HepG2 (cell line): ENCODE results near the gene LAMA1. TPM values are rescaled to one million over a fixed set of nuclear protein-coding genes. Genes with fewer than 3 reads are reported as not detected.

Source experiments
- ATAC-seq: fragments of 200-7000 bp; cut with Tn5 transposase; 3 replicates; pipeline ENCODE4 v1.9.1; 2020; ENCODE audit warnings: mild to moderate bottlenecking, moderate library complexity
- BruUV-seq: library from RNA; stranded (reverse); fragments of 400-500 nt; replicated peaks from 2 replicates; lab custom pipeline; 2021; lab: Mats Ljungman, UMichigan
- CTCF ChIA-PET: fragments of 300-600 bp; formaldehyde crosslinking; extraction: SDS; loops from one replicate; lab custom pipeline; 2021; ENCODE audit warnings: low total read pairs, inconsistent platforms, low intra/inter-chr PET ratio; lab: Yijun Ruan, JAX
- POLR2A ChIA-PET: fragments of 350-600 bp; sonication (Branson Sonifier 250); formaldehyde crosslinking; loops from one replicate; lab custom pipeline; 2020; ENCODE audit warnings: antibody characterized with exemption, inconsistent platforms; lab: Yijun Ruan, JAX
- DNase-seq: peaks from one replicate; pipeline ENCODE4 v3.0.0-alpha.2; 2015; ENCODE audit warnings: low spot score
- FAIRE-seq: peaks from 3 replicates; lab custom pipeline; 2011; peaks lifted over from hg19 to GRCh38; lab: Jason Lieb, UNC
- H2AFZ ChIP-seq: one replicate; pipeline ENCODE4 v1.6.1; 2011; ENCODE audit warnings: low read length, inconsistent platforms
- H3K27ac ChIP-seq: fragments of 300-600 bp; 3 replicates; pipeline ENCODE4 v1.8.0; 2011; ENCODE audit warnings: mixed run types, mild to moderate bottlenecking, mixed read lengths, low read length, inconsistent platforms; ENCODE audit not compliant: insufficient read depth; ENCODE audit errors: extremely low read length
- H3K27me3 ChIP-seq, 2 experiments: fragments of 200-600 bp in 1 of 2; 2 replicates in 1 of 2; 3 replicates in 1 of 2; pipeline versions ENCODE4 v1.6.0 to v1.8.0; 2011; ENCODE audit warnings: low read length in 2 of 2, mild to moderate bottlenecking in 2 of 2, moderate library complexity in 2 of 2, inconsistent platforms in 1 of 2; ENCODE audit not compliant: insufficient read depth in 2 of 2, control insufficient read depth in 1 of 2
- H3K36me3 ChIP-seq, 2 experiments: fragments of 200-600 bp in 1 of 2; replicated peaks in 1 of 2; 2 replicates in 1 of 2; 3 replicates in 1 of 2; pipeline versions ENCODE4 v1.5.1 to v1.8.0; 2011; ENCODE audit warnings: low read length in 2 of 2, inconsistent platforms in 1 of 2; ENCODE audit not compliant: insufficient read depth in 2 of 2, control insufficient read depth in 1 of 2
- H3K4me1 ChIP-seq: 2 replicates; pipeline ENCODE4 v1.5.1; 2012; ENCODE audit warnings: low read length, inconsistent platforms; ENCODE audit not compliant: insufficient read depth
- H3K4me2 ChIP-seq: 2 replicates; pipeline ENCODE4 v1.6.0; 2011; ENCODE audit warnings: low read depth, low read length, inconsistent platforms
- H3K4me3 ChIP-seq, 3 experiments: fragments of 200-600 bp in 1 of 3; sonication (generic), shearing (Covaris generic) in 1 of 3; replicated peaks in 1 of 3; 2 replicates each; pipeline ENCODE4 v1.5.1; 2011 to 2016; ENCODE audit warnings: low read length in 3 of 3, inconsistent platforms in 2 of 3, low read depth in 2 of 3, mild to moderate bottlenecking in 2 of 3, control low read depth in 1 of 3, mixed read lengths in 1 of 3; ENCODE audit not compliant: insufficient read depth in 1 of 3
- H3K79me2 ChIP-seq: one replicate; pipeline ENCODE4 v1.6.1; 2011; ENCODE audit warnings: low read length, inconsistent platforms; ENCODE audit not compliant: insufficient read depth
- H3K9ac ChIP-seq: 2 replicates; pipeline ENCODE4 v1.6.0; 2011; ENCODE audit warnings: mild to moderate bottlenecking, low read depth, low read length, inconsistent platforms; ENCODE audit not compliant: insufficient read depth
- H3K9me3 ChIP-seq: 2 replicates; pipeline ENCODE4 v1.5.1; 2012; ENCODE audit warnings: mild to moderate bottlenecking, low read length
- H4K20me1 ChIP-seq: 2 replicates; pipeline ENCODE4 v1.6.0; 2011; ENCODE audit warnings: inconsistent platforms, mild to moderate bottlenecking, low read length, moderate library complexity; ENCODE audit not compliant: insufficient read depth
- CTCF ChIP-seq: sonication (generic); formaldehyde crosslinking; IDR thresholded peaks from 2 replicates; pipeline ENCODE4 v1.5.0; 2020; ENCODE audit warnings: mild to moderate bottlenecking, missing genetic modification reagents, moderate library complexity
- MAFF ChIP-seq: IDR thresholded peaks from 2 replicates; pipeline ENCODE4 v1.6.1; 2011; ENCODE audit warnings: low read depth, low read length, improper control_type of control experiment
- MAFK ChIP-seq, 2 experiments: IDR thresholded peaks in 1 of 2; conservative IDR thresholded peaks in 1 of 2; 2 replicates each; pipeline ENCODE4 v1.6.1; 2011; ENCODE audit warnings: improper control_type of control experiment in 2 of 2, low read length in 2 of 2
- WGBS: methylation state at CpG from one replicate; pipeline ENCODE4 v1.1.6; 2017; ENCODE audit warnings: low lambda C conversion rate; 5-methylcytosine and 5-hydroxymethylcytosine counted together
- in situ Hi-C: cut with HindIII; loops from 2 replicates; pipeline ENCODE4 v1.10.0; 2017; ENCODE audit warnings: low pct_unique_long_range_greater_than_20kb; ENCODE audit not compliant: extremely low pct_ligation_motif_present
- intact Hi-C: fragments of 100-400 bp; cut with micrococcal nuclease; formaldehyde crosslinking; loops from one replicate; pipeline ENCODE4 v1.10.0; 2022; ENCODE audit not compliant: unreplicated experiment
- polyA plus RNA-seq, 8 experiments: library from polyadenylated mRNA; depleted of rRNA in 3 of 8; stranded (reverse) in 7 of 8; unstranded in 1 of 8; fragments of >200 nt; fragmentation: Illumina TruSeq in 4 of 8; extraction: Trizol in 4 of 8; gene quantifications; 2 replicates each; pipeline versions ENCODE4 v1.2.1 to v1.2.3, GENCODE V29; 2011 to 2016; ENCODE audit warnings: low read depth in 4 of 8, missing spikeins in 1 of 8, mixed read lengths in 1 of 8; ENCODE audit not compliant: insufficient read depth in 1 of 8
- total RNA-seq, 5 experiments: library from RNA; depleted of rRNA; stranded (reverse); fragments of >200 nt; fragmentation: Illumina TruSeq; extraction: Trizol; gene quantifications; 2 replicates each; pipeline ENCODE4 v1.2.3, GENCODE V29; 2016; ENCODE audit warnings: low read depth in 1 of 5
- TF ChIP-seq, protein P1 (sequence below): sonication (generic); formaldehyde crosslinking; IDR thresholded peaks from 2 replicates; pipeline ENCODE4 v1.5.1; 2020; ENCODE audit warnings: mild to moderate bottlenecking, missing genetic modification reagents, moderate library complexity

The LAMA1 gene
- total and polyA plus RNA-seq, 2 of the 13 experiments (the other 11 are each of a cell fraction or from before 2014, with no cell fraction given), result 0.05 to 0.44 TPM

- peak; percentile 25; the same call in 1 of the 3 replicates for ATAC-seq
- ChIA-PET POLR2A (no interaction called here), CTCF (interaction anchor here (1.8 kb wide), 1 partner anchor 101 kb away, joined by 26 read pairs; no protein-coding TSS in a partner anchor)
- Histone ChIP-seq H3K27ac (no peak overlapping the region), H3K79me2 (no peaks in the 10 kb centered on the region), H3K4me3 (no peak overlapping the region), H3K4me2 (no peak overlapping the region), H3K27me3 (no peaks in the 10 kb centered on the region; a peak in 1 of 5 replicates), H3K36me3 (no peaks in the 10 kb centered on the region), H3K9ac (no peak overlapping the region), H3K9me3 (no peaks in the 10 kb centered on the region), H2AFZ (no peak overlapping the region), H3K4me1 (no peaks in the 10 kb centered on the region), H4K20me1 (no peaks in the 10 kb centered on the region)
- in situ Hi-C loops (loop anchor here (5.0 kb wide), 1 partner anchor 99 kb away; no protein-coding TSS in a partner anchor), intact Hi-C loops (loop anchor here (5.0 kb wide), 1 partner anchor 479 kb away; no protein-coding TSS in a partner anchor)
- no peak for DNase-seq
- BruUV-seq, result no TSS peak
- peak; percentile 19; the same call in 1 of the 2 replicates for TF ChIP-seq CTCF (CRISPR knock-in tag)
- TF ChIP-seq, protein P1, sequence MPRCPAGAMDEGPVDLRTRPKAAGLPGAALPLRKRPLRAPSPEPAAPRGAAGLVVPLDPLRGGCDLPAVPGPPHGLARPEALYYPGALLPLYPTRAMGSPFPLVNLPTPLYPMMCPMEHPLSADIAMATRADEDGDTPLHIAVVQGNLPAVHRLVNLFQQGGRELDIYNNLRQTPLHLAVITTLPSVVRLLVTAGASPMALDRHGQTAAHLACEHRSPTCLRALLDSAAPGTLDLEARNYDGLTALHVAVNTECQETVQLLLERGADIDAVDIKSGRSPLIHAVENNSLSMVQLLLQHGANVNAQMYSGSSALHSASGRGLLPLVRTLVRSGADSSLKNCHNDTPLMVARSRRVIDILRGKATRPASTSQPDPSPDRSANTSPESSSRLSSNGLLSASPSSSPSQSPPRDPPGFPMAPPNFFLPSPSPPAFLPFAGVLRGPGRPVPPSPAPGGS (CRISPR knock-in tag), result no peak
- peak; percentile 77 for TF ChIP-seq MAFF
- peak; percentile 55 to 81; a peak in 3 of 4 replicates for TF ChIP-seq MAFK (conservative IDR thresholded peaks at IDR 0.05 in 1 of 2, IDR thresholded peaks at IDR 0.05 in 1 of 2; ENCODE audit: low read length in 2 of 2)
- 59% methylated on average over 13 of the region's 13 CpGs for WGBS
- FAIRE-seq, result no peak
These were observed 96.4 kb downstream of the LAMA1 start for GRCh38 chr18:7020995-7021777.
